ENCODE results near the gene FBXW11. TPM values are rescaled to one million over a fixed set of nuclear protein-coding genes. Genes with fewer than 3 reads are reported as not detected.

The FBXW11 gene
- total RNA-seq, 1 donor from 2014 or later, result 62.1 TPM

- peaks cover 18% of the 10 kb centered on the region for H3K9me3 Mint-ChIP-seq
- no peak overlapping the region for H3K27ac Mint-ChIP-seq
- no peaks in the 10 kb centered on the region for H3K4me1 Mint-ChIP-seq
- no peak for TF ChIP-seq CTCF (IDR thresholded peaks at IDR 0.05; ENCODE audit: unreplicated experiment)
- no peaks in the 10 kb centered on the region for H3K36me3 Mint-ChIP-seq
- no peak overlapping the region for H3K4me3 Mint-ChIP-seq
- no peak for DNase-seq (ENCODE audit: low spot score in 2 of 2, unreplicated experiment in 2 of 2)
- H3K27me3 Mint-ChIP-seq (ENCODE audit: low read depth), result no peaks in the 10 kb centered on the region
These were observed 180.3 kb downstream of the FBXW11 start for GRCh38 chr5:171826132-171826531.

GRCh38 chr5:171825051-171825450 is 181.4 kb downstream of the FBXW11 start:
- H3K36me3 Mint-ChIP-seq, result no peaks in the 10 kb centered on the region

GRCh38 chr5:171823269-171823668 is 183.2 kb downstream of the FBXW11 start:
- H3K27me3 Mint-ChIP-seq (ENCODE audit: low read depth), result peaks cover 3% of the 10 kb centered on the region

More at GRCh38 chr5:171825051-171825450, 181.4 kb downstream of the FBXW11 start:
- no peak overlapping the region for H3K4me3 Mint-ChIP-seq
- no peak overlapping the region for H3K27ac Mint-ChIP-seq
- no peak for DNase-seq (ENCODE audit: low spot score in 2 of 2, unreplicated experiment in 2 of 2)
- TF ChIP-seq CTCF (IDR thresholded peaks at IDR 0.05; ENCODE audit: unreplicated experiment), result no peak
- H3K4me1 Mint-ChIP-seq, result no peaks in the 10 kb centered on the region
- H3K9me3 Mint-ChIP-seq, result peaks cover 13% of the 10 kb centered on the region
- H3K27me3 Mint-ChIP-seq (ENCODE audit: low read depth), result no peaks in the 10 kb centered on the region

GRCh38 chr5:171821286-171821685 is 185.2 kb downstream of the FBXW11 start:
- Mint-ChIP-seq H3K27me3 (ENCODE audit: low read depth) (peaks cover 7% of the 10 kb centered on the region), H3K4me1 (peaks cover 6% of the 10 kb centered on the region), H3K36me3 (no peaks in the 10 kb centered on the region), H3K27ac (no peak overlapping the region), H3K4me3 (no peak overlapping the region), H3K9me3 (no peaks in the 10 kb centered on the region)
- no peak for DNase-seq (ENCODE audit: low spot score in 2 of 2, unreplicated experiment in 2 of 2)
- no peak for TF ChIP-seq CTCF (IDR thresholded peaks at IDR 0.05; ENCODE audit: unreplicated experiment)

More at GRCh38 chr5:171823269-171823668, 183.2 kb downstream of the FBXW11 start:
- no peaks in the 10 kb centered on the region for H3K4me1 Mint-ChIP-seq
- no peak for DNase-seq (ENCODE audit: low spot score in 2 of 2, unreplicated experiment in 2 of 2)
- H3K36me3 Mint-ChIP-seq, result no peaks in the 10 kb centered on the region
- no peak overlapping the region for H3K4me3 Mint-ChIP-seq
- no peak overlapping the region for H3K27ac Mint-ChIP-seq
- TF ChIP-seq CTCF (IDR thresholded peaks at IDR 0.05; ENCODE audit: unreplicated experiment), result no peak
- H3K9me3 Mint-ChIP-seq, result peaks cover 8% of the 10 kb centered on the region

- H3K27ac Mint-ChIP-seq, result no peak overlapping the region
- H3K27me3 Mint-ChIP-seq (ENCODE audit: low read depth), result peaks cover 7% of the 10 kb centered on the region
- no peak for TF ChIP-seq CTCF (IDR thresholded peaks at IDR 0.05; ENCODE audit: unreplicated experiment)
- H3K36me3 Mint-ChIP-seq, result no peaks in the 10 kb centered on the region
- no peak overlapping the region for H3K4me3 Mint-ChIP-seq
- no peaks in the 10 kb centered on the region for H3K9me3 Mint-ChIP-seq
- no peak for DNase-seq (ENCODE audit: low spot score in 2 of 2, unreplicated experiment in 2 of 2)
- H3K4me1 Mint-ChIP-seq, result peaks cover 6% of the 10 kb centered on the region
These were observed 185.9 kb downstream of the FBXW11 start for GRCh38 chr5:171820561-171820960.

- no peak for TF ChIP-seq CTCF (IDR thresholded peaks at IDR 0.05; ENCODE audit: unreplicated experiment)
- H3K4me3 Mint-ChIP-seq, result no peak overlapping the region
- no peaks in the 10 kb centered on the region for H3K36me3 Mint-ChIP-seq
- no peak overlapping the region for H3K27ac Mint-ChIP-seq
- H3K4me1 Mint-ChIP-seq, result peaks cover 6% of the 10 kb centered on the region
- H3K27me3 Mint-ChIP-seq (ENCODE audit: low read depth), result peaks cover 14% of the 10 kb centered on the region
- H3K9me3 Mint-ChIP-seq, result peaks cover 7% of the 10 kb centered on the region
- no peak for DNase-seq (ENCODE audit: low spot score in 2 of 2, unreplicated experiment in 2 of 2)
These were observed 189.8 kb downstream of the FBXW11 start for GRCh38 chr5:171816666-171817065.
